ENCODE results near the gene MPPED2. TPM values are rescaled to one million over a fixed set of nuclear protein-coding genes. Genes with fewer than 3 reads are reported as not detected.
A peak's percentile ranks its signal among the peaks of the same experiment; 100 is the strongest.

The MPPED2 gene
- total RNA-seq, 2 donors from 2014 or later, result 0.24 TPM; not detected in 1

DNA sequence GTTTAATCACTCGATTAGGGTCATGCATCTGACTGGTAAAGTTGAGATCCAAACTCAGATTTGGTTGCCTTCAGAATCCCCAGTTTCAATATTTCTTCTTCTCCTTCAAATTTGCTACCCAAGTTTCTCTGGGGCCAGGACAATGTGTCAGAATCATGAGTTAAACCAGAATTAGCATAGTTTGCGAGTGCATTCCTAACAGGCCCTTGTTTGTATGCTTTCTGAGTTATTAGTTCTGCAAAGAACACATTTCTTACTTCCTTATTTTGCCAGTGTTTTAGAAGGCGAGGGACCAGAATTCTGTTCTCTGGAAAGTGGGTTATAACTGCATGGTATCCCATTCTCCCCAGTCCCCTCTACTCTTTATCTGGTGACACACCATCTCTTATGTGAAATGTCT lies 151.3 kb downstream of the MPPED2 start:
- Mint-ChIP-seq H3K27ac (no peak overlapping the region), H3K36me3 (no peaks in the 10 kb centered on the region), H3K27me3 (no peaks in the 10 kb centered on the region), H3K9me3 (no peaks in the 10 kb centered on the region), H3K4me1 (ENCODE audit: low read depth in 2 of 2) (peaks cover 5 to 9% of the 10 kb centered on the region in 2 donors), H3K4me3 (no peak overlapping the region)
- ATAC-seq, result no peak
- DNase-seq (ENCODE audit: low spot score), result no peak

GRCh38 chr11:30433831-30434230 lies 152.3 kb downstream of the MPPED2 start:
- no peak overlapping the region for H3K27ac Mint-ChIP-seq
- H3K4me1 Mint-ChIP-seq (ENCODE audit: low read depth in 2 of 2), result peaks cover 5 to 9% of the 10 kb centered on the region in 2 donors
- no peaks in the 10 kb centered on the region for H3K36me3 Mint-ChIP-seq
- no peaks in the 10 kb centered on the region for H3K9me3 Mint-ChIP-seq
- ATAC-seq (no peak), DNase-seq (ENCODE audit: low spot score) (no peak)
- H3K27me3 Mint-ChIP-seq, result no peaks in the 10 kb centered on the region
- H3K4me3 Mint-ChIP-seq, result no peak overlapping the region

- H3K27me3 Mint-ChIP-seq, result no peaks in the 10 kb centered on the region
- H3K36me3 Mint-ChIP-seq, result no peaks in the 10 kb centered on the region
- no peak overlapping the region for H3K27ac Mint-ChIP-seq
- DNase-seq (ENCODE audit: low spot score), result no peak
- no peaks in the 10 kb centered on the region for H3K9me3 Mint-ChIP-seq
- peaks cover 5 to 9% of the 10 kb centered on the region in 2 donors for H3K4me1 Mint-ChIP-seq (ENCODE audit: low read depth in 2 of 2)
- H3K4me3 Mint-ChIP-seq, result no peak overlapping the region
- ATAC-seq, result no peak
These were observed 153.4 kb downstream of the MPPED2 start for GRCh38 chr11:30432716-30433115.

- Mint-ChIP-seq H3K9me3 (no peaks in the 10 kb centered on the region), H3K4me3 (no peak overlapping the region), H3K36me3 (no peaks in the 10 kb centered on the region), H3K27me3 (no peaks in the 10 kb centered on the region), H3K27ac (no peak overlapping the region), H3K4me1 (ENCODE audit: low read depth in 2 of 2) (peaks cover 5 to 9% of the 10 kb centered on the region in 2 donors)
- ATAC-seq (no peak), DNase-seq (ENCODE audit: low spot score) (no peak)
These were observed 154.0 kb downstream of the MPPED2 start for GRCh38 chr11:30432178-30432577.

- no peaks in the 10 kb centered on the region for H3K27me3 Mint-ChIP-seq
- ATAC-seq, result peak; percentile 36 to 70
- no peak overlapping the region for H3K27ac Mint-ChIP-seq
- peaks cover 5 to 9% of the 10 kb centered on the region in 2 donors for H3K4me1 Mint-ChIP-seq (ENCODE audit: low read depth in 2 of 2)
- DNase-seq (ENCODE audit: low spot score), result no peak
- H3K36me3 Mint-ChIP-seq, result no peaks in the 10 kb centered on the region
- no peak overlapping the region for H3K4me3 Mint-ChIP-seq
- H3K9me3 Mint-ChIP-seq, result no peaks in the 10 kb centered on the region
These were observed 154.9 kb downstream of the MPPED2 start for GRCh38 chr11:30431127-30431814.

DNA sequence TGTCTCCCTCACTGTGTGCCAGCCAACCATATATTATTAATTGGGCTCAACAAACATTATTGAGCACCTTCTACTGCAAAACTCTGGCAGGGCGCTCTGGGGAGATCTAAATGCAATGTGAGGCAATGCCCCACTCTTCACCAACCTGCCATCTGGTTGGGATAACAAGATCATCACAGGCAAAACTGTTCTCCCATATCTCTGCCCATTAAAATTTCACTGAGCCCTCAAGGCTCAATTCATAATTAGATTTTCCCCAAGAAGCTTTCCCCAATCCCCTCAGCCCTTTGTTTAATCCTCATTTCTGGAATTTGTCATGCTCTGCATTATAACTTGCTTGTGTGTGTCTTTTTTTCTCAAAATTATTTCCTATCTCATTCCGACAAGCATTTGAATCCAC lies 156.6 kb downstream of the MPPED2 start:
- Mint-ChIP-seq H3K4me1 (ENCODE audit: low read depth in 2 of 2) (peaks cover 5 to 9% of the 10 kb centered on the region in 2 donors), H3K27me3 (no peaks in the 10 kb centered on the region), H3K27ac (no peak overlapping the region), H3K36me3 (no peaks in the 10 kb centered on the region), H3K4me3 (no peak overlapping the region), H3K9me3 (no peaks in the 10 kb centered on the region)
- ATAC-seq (no peak), DNase-seq (ENCODE audit: low spot score) (no peak)

DNA sequence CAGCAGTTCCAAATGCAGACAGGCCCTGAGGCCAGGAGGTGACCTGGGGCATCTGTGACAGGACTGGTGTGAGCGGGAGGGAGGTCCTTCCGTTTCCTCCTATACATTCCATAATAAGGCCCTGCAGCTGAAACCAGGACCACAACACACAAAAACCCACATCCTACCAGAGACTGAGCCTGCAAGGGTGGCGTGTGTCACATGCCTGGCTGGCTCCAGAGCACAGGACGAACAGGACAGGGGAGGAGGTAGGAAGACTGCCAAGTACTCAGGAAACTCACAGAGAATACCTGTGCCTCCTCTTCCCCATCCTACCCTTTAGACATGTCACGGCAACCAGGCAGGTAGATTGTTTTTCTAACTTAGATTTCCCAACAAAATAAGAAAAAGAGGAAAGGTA lies 159.4 kb downstream of the MPPED2 start:
- ATAC-seq, result no peak
- H3K27me3 Mint-ChIP-seq, result no peaks in the 10 kb centered on the region
- peaks cover 5 to 9% of the 10 kb centered on the region in 2 donors for H3K4me1 Mint-ChIP-seq (ENCODE audit: low read depth in 2 of 2)
- H3K27ac Mint-ChIP-seq, result no peak overlapping the region
- no peaks in the 10 kb centered on the region for H3K9me3 Mint-ChIP-seq
- no peak for DNase-seq (ENCODE audit: low spot score)
- H3K4me3 Mint-ChIP-seq, result no peak overlapping the region
- no peaks in the 10 kb centered on the region for H3K36me3 Mint-ChIP-seq

DNA sequence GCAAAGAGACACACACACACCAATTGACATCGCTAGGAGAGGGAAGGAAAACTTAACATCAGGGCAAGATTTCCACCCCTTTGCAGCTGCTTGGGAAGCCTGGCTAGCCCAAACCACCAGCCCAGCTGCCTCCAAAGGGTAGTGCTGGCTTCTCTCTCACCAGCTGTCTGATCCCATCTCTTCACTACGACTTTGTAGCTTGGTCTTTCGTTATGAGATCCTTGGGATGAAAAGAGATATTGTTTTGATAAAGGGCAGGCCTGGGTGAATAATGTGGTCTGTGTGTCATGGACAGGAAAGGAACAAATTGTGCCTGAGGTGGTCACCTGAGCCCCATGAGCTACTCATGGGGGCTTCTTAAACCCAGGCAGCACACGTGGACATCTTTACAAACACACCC lies 161.3 kb downstream of the MPPED2 start:
- H3K4me3 Mint-ChIP-seq, result no peak overlapping the region
- H3K36me3 Mint-ChIP-seq, result no peaks in the 10 kb centered on the region
- H3K9me3 Mint-ChIP-seq, result no peaks in the 10 kb centered on the region
- ATAC-seq (no peak), DNase-seq (ENCODE audit: low spot score) (no peak)
- H3K27me3 Mint-ChIP-seq, result no peaks in the 10 kb centered on the region
- H3K4me1 Mint-ChIP-seq (ENCODE audit: low read depth in 2 of 2), result no peaks in the 10 kb centered on the region
- no peak overlapping the region for H3K27ac Mint-ChIP-seq

DNA sequence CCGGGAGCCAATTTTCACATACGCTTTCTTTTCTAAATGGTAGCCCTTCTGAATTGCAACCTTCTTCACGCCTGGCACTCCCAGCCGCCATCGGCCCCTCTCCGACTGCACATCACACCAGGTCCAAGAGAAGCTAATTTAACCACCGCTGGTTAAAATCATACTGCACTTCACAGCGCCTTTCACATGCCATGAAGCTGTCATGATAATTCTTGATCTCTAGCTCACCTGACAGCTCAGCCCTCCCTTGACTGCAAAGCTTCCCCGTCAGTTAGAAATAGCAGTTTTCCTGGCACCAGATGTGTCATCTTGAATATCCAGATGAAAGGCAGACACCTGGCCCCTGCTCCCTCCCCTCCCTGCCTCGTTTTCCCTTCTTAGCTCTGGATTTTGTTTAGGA lies 161.8 kb downstream of the MPPED2 start:
- Mint-ChIP-seq H3K27me3 (no peaks in the 10 kb centered on the region), H3K4me3 (no peak overlapping the region), H3K36me3 (no peaks in the 10 kb centered on the region), H3K9me3 (no peaks in the 10 kb centered on the region), H3K27ac (no peak overlapping the region), H3K4me1 (ENCODE audit: low read depth in 2 of 2) (no peaks in the 10 kb centered on the region)
- ATAC-seq (no peak), DNase-seq (ENCODE audit: low spot score) (no peak)

DNA sequence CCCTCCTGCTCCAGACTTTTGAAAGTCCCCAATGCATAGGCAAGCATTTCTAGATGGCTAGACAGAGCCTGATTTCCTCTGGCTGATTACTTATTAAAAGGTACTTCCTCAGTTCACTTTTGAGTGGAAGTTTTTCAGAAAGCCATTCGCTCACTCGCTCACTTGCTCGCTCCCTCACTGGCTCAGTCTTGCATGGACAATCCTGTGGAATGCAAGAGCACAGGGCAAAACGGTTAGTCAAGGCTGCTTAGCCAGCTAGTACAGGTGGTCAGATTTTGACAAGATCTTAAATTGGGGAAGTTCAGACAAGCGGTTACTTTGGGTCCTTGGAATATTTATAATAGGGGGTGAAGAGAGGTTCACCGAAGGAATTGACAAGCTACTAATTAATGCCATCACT lies 162.3 kb downstream of the MPPED2 start:
- no peaks in the 10 kb centered on the region for H3K9me3 Mint-ChIP-seq
- no peak overlapping the region for H3K4me3 Mint-ChIP-seq
- no peak for DNase-seq (ENCODE audit: low spot score)
- H3K36me3 Mint-ChIP-seq, result no peaks in the 10 kb centered on the region
- ATAC-seq, result no peak
- H3K4me1 Mint-ChIP-seq (ENCODE audit: low read depth in 2 of 2), result no peaks in the 10 kb centered on the region
- H3K27ac Mint-ChIP-seq, result no peak overlapping the region
- H3K27me3 Mint-ChIP-seq, result no peaks in the 10 kb centered on the region

DNA sequence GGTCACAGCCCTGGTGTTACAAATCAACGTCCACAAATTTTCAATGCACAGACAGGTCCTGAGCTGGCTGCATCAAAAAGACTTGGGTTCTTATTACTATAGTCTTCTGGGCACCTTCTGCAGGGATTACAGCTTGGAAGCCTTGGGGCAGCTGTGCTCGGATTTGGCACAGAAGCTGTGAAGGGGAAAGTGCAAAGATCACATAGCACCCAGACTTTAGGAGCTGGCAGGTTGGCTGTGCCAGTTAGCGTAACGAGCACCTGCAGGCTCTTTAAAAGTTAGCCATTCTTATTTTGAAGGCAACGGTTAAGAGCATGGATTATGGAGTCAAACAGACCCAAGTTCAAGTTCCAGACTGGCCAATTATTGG lies 162.9 kb downstream of the MPPED2 start:
- DNase-seq (ENCODE audit: low spot score) (no peak), ATAC-seq (no peak)
- Mint-ChIP-seq H3K27me3 (no peaks in the 10 kb centered on the region), H3K4me1 (ENCODE audit: low read depth in 2 of 2) (no peaks in the 10 kb centered on the region), H3K27ac (no peak overlapping the region), H3K9me3 (no peaks in the 10 kb centered on the region), H3K4me3 (no peak overlapping the region), H3K36me3 (no peaks in the 10 kb centered on the region)

DNA sequence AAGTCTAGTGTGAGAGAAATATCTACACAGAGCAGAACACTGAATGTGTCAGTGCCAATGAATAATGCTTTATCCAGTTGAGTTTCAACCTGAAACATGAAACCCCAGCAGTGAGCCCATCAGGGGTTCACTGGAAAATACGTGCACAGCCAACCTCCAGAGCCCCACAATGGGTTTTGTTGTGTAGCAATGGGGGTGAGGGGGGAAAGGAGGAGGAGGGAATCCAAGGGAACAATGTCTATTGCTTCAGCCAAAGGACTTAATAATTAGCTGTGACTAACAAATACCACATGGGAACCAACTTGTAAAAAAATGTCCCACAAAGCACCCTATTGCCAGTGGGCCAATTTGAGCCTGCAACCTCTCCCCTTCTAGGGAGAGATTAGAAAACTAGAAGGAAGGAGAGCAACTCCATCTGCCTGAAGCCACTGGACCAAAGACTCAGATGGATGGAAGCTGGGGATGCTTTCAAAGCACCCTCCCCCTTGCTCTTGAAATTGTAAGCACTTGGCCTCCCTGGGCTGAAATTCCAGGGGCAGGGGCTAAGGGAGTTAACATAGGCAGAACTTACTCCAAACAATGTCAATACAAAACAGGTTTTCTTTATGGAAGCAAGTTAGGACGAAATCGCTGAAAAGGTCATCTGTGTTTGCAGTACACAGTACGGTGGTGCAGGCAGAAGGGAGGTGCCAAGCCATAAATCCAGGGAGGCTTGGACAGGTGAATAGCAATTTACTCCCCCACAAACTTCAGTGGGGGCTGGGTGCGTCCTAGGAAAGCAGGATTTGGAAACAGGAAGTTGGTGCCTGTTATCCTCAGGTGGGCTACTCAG lies 163.5 kb downstream of the MPPED2 start:
- H3K9me3 Mint-ChIP-seq, result no peaks in the 10 kb centered on the region
- no peaks in the 10 kb centered on the region for H3K4me1 Mint-ChIP-seq (ENCODE audit: low read depth in 2 of 2)
- ATAC-seq (no peak), DNase-seq (ENCODE audit: low spot score) (no peak)
- H3K36me3 Mint-ChIP-seq, result no peaks in the 10 kb centered on the region
- no peak overlapping the region for H3K4me3 Mint-ChIP-seq
- H3K27me3 Mint-ChIP-seq, result no peaks in the 10 kb centered on the region
- H3K27ac Mint-ChIP-seq, result no peak overlapping the region

DNA sequence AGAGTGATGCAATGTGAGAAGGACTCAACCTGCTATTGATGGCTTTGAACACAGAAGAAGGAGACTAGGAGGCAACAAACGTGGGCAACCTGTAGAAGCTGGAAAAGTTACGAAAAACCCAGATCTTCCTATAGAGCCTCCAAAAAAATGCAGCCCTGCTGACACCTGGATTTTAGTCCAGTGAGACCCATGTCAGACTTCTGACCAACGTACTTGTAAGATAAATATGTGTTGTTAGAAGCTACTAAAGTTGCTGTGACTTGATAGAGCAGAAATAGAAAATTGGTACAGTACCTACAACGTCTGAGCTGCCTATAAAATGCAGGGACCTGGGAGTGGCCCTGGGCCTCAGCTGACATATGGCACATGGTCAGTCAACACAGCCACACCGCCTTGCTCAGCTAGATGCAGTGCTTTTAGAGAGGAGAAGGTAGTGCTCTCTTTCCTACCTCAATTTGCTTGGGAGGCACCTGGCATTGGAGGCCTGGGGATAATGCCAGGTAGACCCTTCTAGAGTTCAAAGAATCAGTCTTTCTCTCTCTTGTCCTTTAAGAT lies 165.8 kb downstream of the MPPED2 start:
- no peak overlapping the region for H3K27ac Mint-ChIP-seq
- no peaks in the 10 kb centered on the region for H3K27me3 Mint-ChIP-seq
- H3K9me3 Mint-ChIP-seq, result no peaks in the 10 kb centered on the region
- no peaks in the 10 kb centered on the region for H3K4me1 Mint-ChIP-seq (ENCODE audit: low read depth in 2 of 2)
- H3K36me3 Mint-ChIP-seq, result no peaks in the 10 kb centered on the region
- ATAC-seq (no peak), DNase-seq (ENCODE audit: low spot score) (no peak)
- no peak overlapping the region for H3K4me3 Mint-ChIP-seq

DNA sequence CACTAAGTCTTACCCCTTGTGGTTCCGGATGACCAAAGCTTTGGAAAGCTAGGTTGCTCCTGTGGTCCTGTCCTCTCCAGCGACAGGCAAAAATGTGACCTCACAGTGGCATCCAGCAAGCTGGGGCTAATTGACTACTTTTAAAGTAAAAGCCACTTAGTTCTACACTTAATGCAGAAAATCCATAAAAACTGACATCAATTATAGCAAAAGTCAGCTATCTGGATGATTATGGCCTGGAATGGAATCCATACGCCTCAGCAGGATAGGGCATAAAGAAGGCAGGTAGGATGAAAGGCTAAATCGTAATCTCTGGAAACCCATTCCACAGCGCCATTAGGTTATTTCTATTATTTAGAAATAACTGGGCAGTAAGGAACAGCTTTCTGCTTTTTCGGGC lies 171.3 kb downstream of the MPPED2 start:
- DNase-seq (ENCODE audit: low spot score) (no peak), ATAC-seq (no peak)
- H3K27ac Mint-ChIP-seq, result no peak overlapping the region
- H3K4me3 Mint-ChIP-seq, result no peak overlapping the region
- peaks cover 0 to 2% of the 10 kb centered on the region in 2 donors for H3K27me3 Mint-ChIP-seq
- peaks cover 0 to 14% of the 10 kb centered on the region in 2 donors for H3K4me1 Mint-ChIP-seq (ENCODE audit: low read depth in 2 of 2)
- H3K36me3 Mint-ChIP-seq, result no peaks in the 10 kb centered on the region
- no peaks in the 10 kb centered on the region for H3K9me3 Mint-ChIP-seq
